ENCODE results near the gene SIT1.

The SIT1 gene

GRCh38 chr9:35682520-35683315 lies 32.0 kb upstream of the SIT1 start:
- no peak for DNase-seq

DNA sequence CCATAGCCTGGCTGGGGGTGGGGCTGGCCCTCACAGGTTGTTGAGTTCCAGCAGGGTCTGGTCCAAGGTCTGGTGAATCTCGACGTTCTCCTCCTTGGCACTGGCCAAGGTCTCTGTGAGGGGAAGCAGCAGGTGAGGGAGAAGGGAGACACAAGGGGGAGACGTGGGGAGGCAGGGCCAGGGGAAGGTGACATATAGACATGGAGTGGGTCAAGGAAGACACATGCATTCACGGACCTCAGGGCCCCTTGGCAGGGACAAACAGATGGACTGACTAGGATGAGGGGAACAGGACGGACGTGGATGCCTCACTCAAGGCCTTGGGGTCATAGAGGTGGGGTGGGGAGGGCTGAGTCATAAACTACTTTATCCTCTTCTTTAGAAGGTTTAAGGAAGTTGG lies 31.3 kb upstream of the SIT1 start:
- DNase-seq, result no peak

DNA sequence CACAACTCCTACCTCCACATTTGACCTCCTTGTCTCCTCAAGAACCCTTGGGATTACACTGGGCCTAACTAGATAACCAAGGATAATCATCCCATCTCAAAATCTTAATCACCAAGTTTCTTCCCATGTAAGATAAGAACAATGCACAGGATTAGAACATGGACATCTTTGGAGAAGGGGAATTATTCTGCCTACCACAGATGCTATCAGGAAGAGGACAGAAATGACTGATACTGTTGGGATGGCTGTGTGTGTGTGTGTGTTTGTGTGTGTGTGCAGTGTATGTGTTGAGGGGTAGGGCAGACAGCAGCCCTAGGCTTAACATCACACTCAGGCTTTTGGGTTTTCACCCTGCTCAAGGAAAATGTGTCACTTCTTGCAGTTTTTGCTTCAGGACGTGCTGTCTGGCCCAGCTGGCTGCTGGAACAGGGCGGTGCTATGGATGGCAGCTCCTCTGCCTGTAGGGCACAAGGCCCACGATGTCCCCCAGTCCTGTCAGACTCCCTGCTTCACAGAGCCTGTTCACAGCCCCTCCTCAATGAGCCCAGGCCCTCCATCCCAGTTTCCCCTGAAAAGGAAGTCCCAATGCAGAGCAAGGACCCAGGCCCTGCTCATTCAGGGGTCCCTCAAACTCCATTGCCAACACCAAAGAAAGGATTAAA lies 30.7 kb upstream of the SIT1 start:
- no peak for DNase-seq

- DNase-seq, result no peak
These were observed 29.8 kb upstream of the SIT1 start for GRCh38 chr9:35680331-35681105.

DNA sequence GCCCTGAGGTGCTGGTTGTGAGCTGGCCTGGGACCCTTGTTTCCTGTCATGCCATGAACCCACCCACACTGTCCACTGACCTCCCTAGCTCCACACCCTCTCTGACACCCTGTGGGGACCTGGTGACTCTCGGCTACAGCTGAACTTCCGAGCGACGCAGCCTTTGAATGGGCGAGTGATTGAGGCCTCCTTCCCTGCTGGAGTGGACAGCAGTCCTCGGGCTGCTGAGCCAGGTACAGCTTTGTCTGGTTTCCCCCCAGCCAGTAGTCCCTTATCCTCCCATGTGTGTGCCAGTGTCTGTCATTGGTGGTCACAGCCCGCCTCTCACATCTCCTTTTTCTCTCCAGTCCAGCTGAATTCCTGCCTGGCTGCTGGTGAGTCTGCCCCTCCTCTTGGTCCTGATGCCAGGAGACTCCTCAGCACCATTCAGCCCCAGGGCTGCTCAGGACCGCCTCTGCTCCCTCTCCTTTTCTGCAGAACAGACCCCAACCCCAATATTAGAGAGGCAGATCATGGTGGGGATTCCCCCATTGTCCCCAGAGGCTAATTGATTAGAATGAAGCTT lies 29.1 kb upstream of the SIT1 start:
- DNase-seq, result no peak

DNA sequence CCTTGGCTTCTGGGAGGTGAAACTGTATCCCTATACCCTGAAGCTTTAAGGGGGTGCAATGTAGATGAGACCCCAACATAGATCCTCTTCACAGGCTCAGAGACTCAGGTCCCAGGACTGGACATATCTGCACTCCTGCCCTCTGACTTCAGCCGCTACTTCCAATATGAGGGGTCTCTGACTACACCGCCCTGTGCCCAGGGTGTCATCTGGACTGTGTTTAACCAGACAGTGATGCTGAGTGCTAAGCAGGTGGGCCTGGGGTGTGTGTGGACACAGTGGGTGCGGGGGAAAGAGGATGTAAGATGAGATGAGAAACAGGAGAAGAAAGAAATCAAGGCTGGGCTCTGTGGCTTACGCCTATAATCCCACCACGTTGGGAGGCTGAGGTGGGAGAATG lies 28.4 kb upstream of the SIT1 start:
- DNase-seq, result no peak

DNA sequence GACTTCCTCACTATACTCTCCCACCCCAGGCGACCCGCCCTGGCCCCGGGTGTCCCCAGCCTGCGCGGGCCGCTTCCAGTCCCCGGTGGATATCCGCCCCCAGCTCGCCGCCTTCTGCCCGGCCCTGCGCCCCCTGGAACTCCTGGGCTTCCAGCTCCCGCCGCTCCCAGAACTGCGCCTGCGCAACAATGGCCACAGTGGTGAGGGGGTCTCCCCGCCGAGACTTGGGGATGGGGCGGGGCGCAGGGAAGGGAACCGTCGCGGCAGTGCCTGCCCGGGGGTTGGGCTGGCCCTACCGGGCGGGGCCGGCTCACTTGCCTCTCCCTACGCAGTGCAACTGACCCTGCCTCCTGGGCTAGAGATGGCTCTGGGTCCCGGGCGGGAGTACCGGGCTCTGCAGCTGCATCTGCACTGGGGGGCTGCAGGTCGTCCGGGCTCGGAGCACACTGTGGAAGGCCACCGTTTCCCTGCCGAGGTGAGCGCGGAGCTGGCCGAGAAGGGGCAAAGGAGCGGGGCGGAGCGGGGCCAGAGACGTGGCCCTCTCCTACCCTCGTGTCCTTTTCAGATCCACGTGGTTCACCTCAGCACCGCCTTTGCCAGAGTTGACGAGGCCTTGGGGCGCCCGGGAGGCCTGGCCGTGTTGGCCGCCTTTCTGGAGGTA lies 25.1 kb upstream of the SIT1 start:
- no peak for DNase-seq

GRCh38 chr9:35675204-35675603 lies 24.5 kb upstream of the SIT1 start:
- no peak for DNase-seq

GRCh38 chr9:35674025-35674361 lies 23.3 kb upstream of the SIT1 start:
- no peak for DNase-seq

- DNase-seq, result peak; percentile 86
These were observed 22.6 kb upstream of the SIT1 start, which contains the start of gene CA9 for GRCh38 chr9:35673132-35674024. Gene CA9 (plus strand): TSS chr9:35673928. CDS start chr9:35673960, 32 bp downstream.

- DNase-seq, result no peak
These were observed 18.8 kb upstream of the SIT1 start for GRCh38 chr9:35669331-35670145.

GRCh38 chr9:35667939-35668338 lies 17.2 kb upstream of the SIT1 start:
- no peak for DNase-seq

DNA sequence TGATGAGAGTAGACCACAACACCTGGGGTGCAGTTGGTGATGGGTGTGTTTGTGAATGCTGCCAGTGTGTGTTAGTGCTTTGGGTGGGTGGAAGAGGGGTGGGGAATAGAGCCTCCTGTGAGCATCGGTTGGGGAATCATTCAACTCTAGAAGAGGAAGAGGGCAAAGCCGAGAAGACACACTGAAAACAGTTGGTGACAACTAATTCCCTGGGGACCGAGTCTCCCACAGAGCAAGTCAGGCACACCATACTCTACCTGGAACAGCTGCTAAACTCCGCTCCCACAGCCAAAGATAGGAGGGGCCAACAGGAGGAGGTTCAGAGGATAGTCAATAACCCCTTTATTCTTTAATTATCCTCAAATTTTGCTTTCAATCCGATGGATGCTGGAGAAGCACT lies 15.8 kb upstream of the SIT1 start:
- DNase-seq, result no peak

DNA sequence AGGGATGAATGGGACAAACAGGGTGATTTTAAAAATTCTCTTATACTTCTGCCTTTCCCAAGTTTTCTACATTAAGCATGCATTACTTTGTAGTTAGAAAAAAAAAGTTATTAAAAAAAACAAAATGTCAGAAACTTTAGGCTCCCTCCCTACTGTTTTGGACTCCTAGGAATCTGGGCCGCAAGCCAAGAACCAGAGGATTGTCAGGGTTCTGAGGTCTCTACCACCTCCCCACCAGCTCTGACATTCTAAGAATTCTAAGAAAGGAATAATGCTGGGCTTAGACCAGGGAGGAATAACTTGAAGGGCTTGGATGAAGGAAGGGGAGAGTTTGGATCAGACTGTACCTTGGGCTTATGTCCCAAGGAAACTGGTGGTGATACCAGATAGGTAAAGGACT lies 15.3 kb upstream of the SIT1 start:
- no peak for DNase-seq

DNA sequence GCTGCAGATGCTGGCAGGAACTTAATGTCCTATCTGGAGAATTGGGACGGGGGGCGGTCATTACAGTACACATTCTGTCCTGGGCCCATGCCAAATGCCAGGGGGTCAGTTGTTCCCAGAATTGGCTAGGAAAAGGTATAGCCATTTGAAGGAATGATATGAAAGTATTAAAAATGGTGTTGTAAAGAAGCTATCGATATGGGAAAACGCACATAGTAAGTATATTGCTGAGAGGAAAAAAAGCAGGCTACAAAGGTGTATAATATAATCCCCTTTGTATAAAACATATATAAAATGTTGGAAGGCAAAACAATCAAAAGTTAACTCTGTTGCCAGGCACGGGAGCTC lies 14.7 kb upstream of the SIT1 start:
- DNase-seq, result no peak

DNA sequence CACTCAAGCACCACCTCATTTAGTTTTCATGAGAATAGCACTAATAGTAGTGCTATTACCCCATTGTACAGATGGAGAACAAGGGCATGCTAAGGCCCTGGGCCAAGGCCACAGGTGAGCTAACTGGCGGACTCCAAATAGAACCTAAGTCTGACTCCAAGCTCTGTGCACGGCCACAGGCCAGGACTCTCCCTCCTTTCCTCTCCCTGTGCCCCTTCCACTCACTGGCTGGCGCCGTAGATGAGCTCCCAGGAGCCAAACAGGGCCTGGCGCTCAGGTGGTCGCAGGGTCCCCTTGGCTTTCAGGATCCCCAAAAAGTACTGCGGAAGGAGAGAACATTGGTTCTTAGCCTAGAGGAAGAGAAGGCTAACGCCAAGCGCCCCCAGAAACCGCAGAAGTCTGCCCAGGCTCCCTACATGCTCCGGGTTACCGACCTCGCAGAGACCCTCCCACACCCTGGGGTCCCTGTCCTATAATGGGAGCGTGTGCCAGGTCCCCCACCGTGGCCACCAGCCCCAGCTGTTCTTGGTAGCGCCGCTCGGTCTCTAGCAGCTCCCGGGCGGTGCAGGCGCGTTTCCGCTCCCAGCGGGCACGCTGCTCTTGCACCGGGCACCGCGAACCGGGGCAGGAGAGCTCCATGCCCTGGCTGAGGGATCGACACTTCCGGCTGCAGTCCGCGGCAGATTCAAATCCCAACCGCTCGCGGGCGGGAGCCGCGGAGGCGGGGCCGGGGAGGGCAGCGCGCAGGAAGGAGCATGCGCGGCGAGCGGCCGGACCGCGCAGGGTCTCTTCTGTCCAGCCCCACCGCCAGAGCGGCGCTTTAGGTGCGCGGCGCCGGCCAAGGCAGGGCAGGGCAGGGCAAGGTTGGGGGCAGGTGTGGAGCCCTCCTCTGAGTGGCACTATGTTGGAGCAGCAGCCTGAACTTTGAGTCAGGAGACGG lies 14.1 kb upstream of the SIT1 start, which contains the start of gene ARHGEF39:
Gene ARHGEF39, minus strand, starts transcription at position 665 of the 940 bp plus-strand sequence. Its CDS starts 26 bp downstream, at position 639.
- peak; percentile 85 for DNase-seq

GRCh38 chr9:35662437-35662836 lies 11.7 kb upstream of the SIT1 start:
- DNase-seq, result no peak

- no peak for DNase-seq
These were observed 11.1 kb upstream of the SIT1 start for GRCh38 chr9:35661756-35662350.

GRCh38 chr9:35660966-35661415 lies 10.3 kb upstream of the SIT1 start:
- peak; percentile 4 for DNase-seq
